Activated B cell treated with CpG ODN at 0.5 μM for 24 hours (primary cell): ENCODE data around the gene PRKG1. TPM values are rescaled to one million over a fixed set of nuclear protein-coding genes. Genes with fewer than 3 reads are reported as not detected.

Experiments used
- ATAC-seq: fragments of 200-7000 bp; cut with Tn5 transposase; one replicate; pipeline ENCODE4 v1.10.0; 2021; ENCODE audit warnings: low read depth, mild to moderate bottlenecking, moderate library complexity
- CTCF ChIA-PET: fragments of 350-600 bp; sonication (Branson Sonifier 250); formaldehyde crosslinking; loops from one replicate; lab custom pipeline; 2021; ENCODE audit warnings: antibody characterized with exemption; lab: Charles Lee
- POLR2A ChIA-PET: fragments of 350-600 bp; sonication (Branson Sonifier 250); formaldehyde crosslinking; loops from one replicate; lab custom pipeline; 2021; ENCODE audit warnings: antibody characterized with exemption; lab: Charles Lee
- DNase-seq: peaks from one replicate; pipeline ENCODE4 v3.0.0; 2022
- H3K27ac Mint-ChIP-seq: one replicate; pipeline ENCODE4 v1.8.0; 2020; ENCODE audit warnings: mixed read lengths
- H3K27me3 Mint-ChIP-seq: one replicate; pipeline ENCODE4 v1.8.0; 2021; ENCODE audit warnings: mixed read lengths
- H3K36me3 Mint-ChIP-seq: one replicate; pipeline ENCODE4 v1.8.0; 2021; ENCODE audit warnings: low read depth, mixed read lengths
- H3K4me1 Mint-ChIP-seq: one replicate; pipeline ENCODE4 v1.8.0; 2021; ENCODE audit warnings: mixed read lengths
- H3K4me3 Mint-ChIP-seq: one replicate; pipeline ENCODE4 v1.8.0; 2020; ENCODE audit warnings: mild to moderate bottlenecking, mixed read lengths
- H3K9me3 Mint-ChIP-seq: one replicate; pipeline ENCODE4 v1.8.0; 2020; ENCODE audit warnings: mixed read lengths
- CTCF ChIP-seq: fragments of 200-600 bp; IDR thresholded peaks from one replicate; pipeline ENCODE4 v1.8.0; 2022; ENCODE audit warnings: antibody characterized with exemption, mild to moderate bottlenecking
- intact Hi-C: fragments of 100-400 bp; cut with micrococcal nuclease; formaldehyde crosslinking; loops from one replicate; pipeline ENCODE4 v1.15.1; 2024
- total RNA-seq: library from RNA; stranded (reverse); gene quantifications from 2 replicates; pipeline ENCODE4 v1.2.3, GENCODE V29; 2022

The PRKG1 gene
- total RNA-seq, 1 donor from 2014 or later, result not detected

GRCh38 chr10:51250278-51250920, 176.1 kb downstream of the PRKG1 start:
- H3K4me3 Mint-ChIP-seq, result no peak overlapping the region
- H3K9me3 Mint-ChIP-seq, result no peaks in the 10 kb centered on the region
- no peak overlapping the region for H3K27ac Mint-ChIP-seq
- no peak for TF ChIP-seq CTCF
- CTCF ChIA-PET, result no interaction called here
- H3K36me3 Mint-ChIP-seq, result no peaks in the 10 kb centered on the region
- ATAC-seq (no peak), DNase-seq (no peak)
- intact Hi-C loops, result no loop called here
- no peaks in the 10 kb centered on the region for H3K27me3 Mint-ChIP-seq
- POLR2A ChIA-PET, result interaction anchor here (0.5 kb wide), 1 partner anchor 9 kb away, joined by 3 read pairs; no protein-coding TSS in a partner anchor
- H3K4me1 Mint-ChIP-seq, result no peaks in the 10 kb centered on the region

- H3K36me3 Mint-ChIP-seq, result no peaks in the 10 kb centered on the region
- no peaks in the 10 kb centered on the region for H3K9me3 Mint-ChIP-seq
- POLR2A ChIA-PET, result interaction anchor here (0.5 kb wide), 1 partner anchor 10 kb away, joined by 3 read pairs; no protein-coding TSS in a partner anchor
- intact Hi-C loops, result no loop called here
- no peak for DNase-seq
- no peak for TF ChIP-seq CTCF
- no peak overlapping the region for H3K4me3 Mint-ChIP-seq
- CTCF ChIA-PET, result no interaction called here
- no peaks in the 10 kb centered on the region for H3K4me1 Mint-ChIP-seq
- no peak overlapping the region for H3K27ac Mint-ChIP-seq
- ATAC-seq, result no peak
- H3K27me3 Mint-ChIP-seq, result no peaks in the 10 kb centered on the region
Observed at GRCh38 chr10:51251110-51251509, 176.8 kb downstream of the PRKG1 start.

- H3K27me3 Mint-ChIP-seq, result no peaks in the 10 kb centered on the region
- H3K4me1 Mint-ChIP-seq, result no peaks in the 10 kb centered on the region
- intact Hi-C loops, result no loop called here
- no peaks in the 10 kb centered on the region for H3K36me3 Mint-ChIP-seq
- no peak overlapping the region for H3K27ac Mint-ChIP-seq
- no peak for ATAC-seq
- H3K4me3 Mint-ChIP-seq, result no peak overlapping the region
- TF ChIP-seq CTCF, result no peak
- CTCF ChIA-PET, result no interaction called here
- POLR2A ChIA-PET, result no interaction called here
- DNase-seq, result no peak
- no peaks in the 10 kb centered on the region for H3K9me3 Mint-ChIP-seq
Observed at GRCh38 chr10:51255381-51255780, 181.1 kb downstream of the PRKG1 start.

GRCh38 chr10:51257511-51258248, 183.4 kb downstream of the PRKG1 start:
- CTCF ChIA-PET, result interaction anchor here (0.7 kb wide), 1 partner anchor 52 kb away, joined by 3 read pairs; no protein-coding TSS in a partner anchor

More at GRCh38 chr10:51257511-51258248, 183.4 kb downstream of the PRKG1 start:
- ATAC-seq (no peak), DNase-seq (no peak)
- POLR2A ChIA-PET, result no interaction called here
- Mint-ChIP-seq H3K27me3 (no peaks in the 10 kb centered on the region), H3K27ac (no peak overlapping the region), H3K4me3 (no peak overlapping the region), H3K4me1 (no peaks in the 10 kb centered on the region), H3K36me3 (no peaks in the 10 kb centered on the region), H3K9me3 (no peaks in the 10 kb centered on the region)
- intact Hi-C loops, result no loop called here
- TF ChIP-seq CTCF, result no peak
